Naive thymus-derived CD4-positive, alpha-beta T cell (primary cell): ENCODE measurements around the gene RNF144A. TPM values are rescaled to one million over a fixed set of nuclear protein-coding genes. Genes with fewer than 3 reads are reported as not detected.
"Not testable (repeated sequence)": the region's sequence is repeated elsewhere in the genome, so short reads cannot be mapped to it uniquely, and the experiment has no call there.

Experiments used
- ATAC-seq: fragments of 150-1000 bp; cut with Tn5 transposase; 2 replicates; pipeline ENCODE4 v1.10.0; 2021; ENCODE audit warnings: mild to moderate bottlenecking, moderate library complexity
- CTCF ChIA-PET: fragments of 350-600 bp; sonication (Branson Sonifier 250); formaldehyde crosslinking; loops from one replicate; lab custom pipeline; 2021; ENCODE audit warnings: antibody characterized with exemption; lab: Charles Lee
- POLR2A ChIA-PET: fragments of 350-600 bp; sonication (Branson Sonifier 250); formaldehyde crosslinking; loops from one replicate; lab custom pipeline; 2021; ENCODE audit warnings: antibody characterized with exemption, inconsistent platforms; lab: Charles Lee
- DNase-seq, 9 donors: peaks; one replicate each; pipeline versions ENCODE4 v3.0.0 to v3.0.0-alpha.2; 2020 to 2022; ENCODE audit warnings: mixed read lengths in 1 of 9
- H3K27ac ChIP-seq: one replicate; pipeline ENCODE4 v1.7.0; 2013; ENCODE audit warnings: mild to moderate bottlenecking, low read depth, low read length, moderate library complexity
- H3K27me3 ChIP-seq, 2 donors: one replicate each; pipeline ENCODE4 v1.7.0; 2013; ENCODE audit warnings: low read length in 2 of 2, mild to moderate bottlenecking in 2 of 2, moderate library complexity in 2 of 2; ENCODE audit not compliant: control insufficient read depth in 2 of 2, insufficient read depth in 2 of 2
- H3K36me3 ChIP-seq, 3 experiments: 1 replicate in 2 of 3; 2 replicates in 1 of 3; pipeline ENCODE4 v1.7.0; 2013; ENCODE audit warnings: low read length in 3 of 3, mild to moderate bottlenecking in 3 of 3, moderate library complexity in 1 of 3; ENCODE audit not compliant: insufficient read depth in 3 of 3, control insufficient read depth in 2 of 3
- H3K4me1 ChIP-seq, 2 donors: one replicate each; pipeline ENCODE4 v1.7.0; 2013; ENCODE audit warnings: low read length in 2 of 2, mild to moderate bottlenecking in 2 of 2, moderate library complexity in 1 of 2; ENCODE audit not compliant: control insufficient read depth in 2 of 2, insufficient read depth in 2 of 2
- H3K4me3 ChIP-seq: 2 replicates; pipeline ENCODE4 v1.7.0; 2013; ENCODE audit warnings: mild to moderate bottlenecking, low read length
- H3K9me3 ChIP-seq, 3 experiments: 1 replicate in 2 of 3; 2 replicates in 1 of 3; pipeline ENCODE4 v1.7.0; 2013; ENCODE audit warnings: low read length in 3 of 3; ENCODE audit not compliant: control insufficient read depth in 2 of 3
- H3K27ac Mint-ChIP-seq, 9 donors: one replicate each; pipeline ENCODE4 v1.8.0; 2020 to 2022; ENCODE audit warnings: mixed read lengths in 9 of 9, mild to moderate bottlenecking in 8 of 9, moderate library complexity in 5 of 9, inconsistent platforms in 2 of 9
- H3K27me3 Mint-ChIP-seq, 5 donors: one replicate each; pipeline ENCODE4 v1.8.0; 2021 to 2022; ENCODE audit warnings: mixed read lengths in 5 of 5, mild to moderate bottlenecking in 1 of 5
- H3K36me3 Mint-ChIP-seq, 5 donors: one replicate each; pipeline ENCODE4 v1.8.0; 2020 to 2022; ENCODE audit warnings: mixed read lengths in 5 of 5, mild to moderate bottlenecking in 3 of 5, inconsistent platforms in 1 of 5
- H3K4me1 Mint-ChIP-seq, 7 donors: one replicate each; pipeline ENCODE4 v1.8.0; 2020 to 2022; ENCODE audit warnings: mixed read lengths in 7 of 7, mild to moderate bottlenecking in 3 of 7, inconsistent platforms in 1 of 7
- H3K4me3 Mint-ChIP-seq, 10 donors: one replicate each; pipeline ENCODE4 v1.8.0; 2020 to 2022; ENCODE audit warnings: mild to moderate bottlenecking in 10 of 10, mixed read lengths in 10 of 10, moderate library complexity in 6 of 10, inconsistent platforms in 2 of 10
- H3K9me3 Mint-ChIP-seq, 11 donors: one replicate each; pipeline ENCODE4 v1.8.0; 2020 to 2022; ENCODE audit warnings: mixed read lengths in 11 of 11, mild to moderate bottlenecking in 4 of 11, inconsistent platforms in 1 of 11, moderate library complexity in 1 of 11
- intact Hi-C, 2 donors: fragments of 100-400 bp; cut with micrococcal nuclease; formaldehyde crosslinking; loops; one replicate each; pipeline ENCODE4 v1.15.1; 2023
- polyA plus RNA-seq, 2 donors: library from polyadenylated mRNA; unstranded; fragments of 300-500 nt; fragmentation: Illumina TruSeq; gene quantifications; one replicate each; pipeline ENCODE4 v1.2.3, GENCODE V29; 2021
- total RNA-seq, 6 experiments: library from RNA in 5 of 6; stranded (reverse) in 5 of 6; gene quantifications; 1 replicate in 5 of 6; 2 replicates in 1 of 6; pipeline ENCODE4 v1.2.3 and lab custom pipeline; 2021 to 2026

Gene RNF144A
- total and polyA plus RNA-seq, 7 experiments from 2014 or later: 21.2 to 74.4 (median 56.3) TPM

DNA sequence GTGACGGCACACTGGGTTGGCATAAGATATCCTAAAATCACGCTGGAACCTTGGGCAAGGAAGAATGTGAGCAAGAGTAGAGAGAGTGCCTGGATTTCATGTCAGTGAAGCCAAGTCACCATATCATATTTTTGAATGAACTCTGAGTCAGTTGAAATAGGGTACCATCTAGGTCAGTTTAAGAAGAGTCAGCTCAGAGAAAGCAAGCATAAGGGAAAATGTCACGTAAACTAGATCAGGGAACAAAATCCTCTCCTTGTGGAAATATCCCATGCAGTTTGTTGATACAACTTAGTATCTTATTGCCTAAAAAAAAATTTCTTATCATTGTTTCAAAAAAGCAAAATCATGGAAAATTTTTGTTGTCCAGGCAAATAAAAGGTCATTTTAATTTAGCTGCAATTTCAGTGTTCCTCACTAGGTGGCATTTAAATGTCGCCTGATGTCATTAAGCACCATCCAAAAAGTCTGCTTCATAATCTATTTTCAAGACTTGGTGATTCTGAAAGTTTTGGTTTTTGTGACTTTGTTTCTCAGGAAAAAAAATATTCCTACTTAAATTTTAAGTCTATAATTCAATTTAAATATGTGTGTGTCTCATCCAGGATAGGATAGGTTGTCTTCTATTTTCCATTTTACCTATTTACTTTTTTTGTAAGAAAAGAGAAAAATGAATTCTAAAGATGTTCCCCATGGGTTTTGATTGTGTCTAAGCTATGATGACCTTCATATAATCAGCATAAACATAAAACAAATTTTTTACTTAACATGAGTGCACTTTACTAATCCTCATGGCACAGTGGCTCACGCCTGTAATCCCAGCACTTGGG lies 20.1 kb upstream of the RNF144A start:
- Histone ChIP-seq H3K4me1 (no peaks in the 10 kb centered on the region), H3K27ac (no peak overlapping the region), H3K4me3 (no peak overlapping the region), H3K36me3 (peaks cover 0 to 13% (median 0%) of the 10 kb centered on the region in 3 experiments), H3K9me3 (no peaks in the 10 kb centered on the region), H3K27me3 (no peaks in the 10 kb centered on the region)
- H3K9me3 Mint-ChIP-seq: peaks cover 0 to 20% (median 13%) of the 10 kb centered on the region in 11 donors
- ATAC-seq (peak; percentile 57), DNase-seq (peak in 6 of 9 donors; percentile 32 to 54 (median 50))
- H3K4me3 Mint-ChIP-seq: no peak overlapping the region
- H3K27ac Mint-ChIP-seq: peak overlapping the region in 1 of 9 donors; percentile 48
- H3K4me1 Mint-ChIP-seq: peaks cover 0 to 25% (median 17%) of the 10 kb centered on the region in 7 donors
- H3K36me3 Mint-ChIP-seq: peaks cover 5 to 68% (median 24%) of the 10 kb centered on the region in 5 donors
- CTCF ChIA-PET: interaction anchor here (0.7 to 5.5 kb wide), 26 partner anchors 9 to 150 kb away, joined by 3 to 47 read pairs (median 5); partner anchors contain the start of genes RNF144A and RSAD2
- intact Hi-C loops: loop anchor here (1.0 to 5.0 kb wide), 12 partner anchors 12 to 187 kb away; partner anchors contain the start of gene RNF144A (in 1 of the 2)
- H3K27me3 Mint-ChIP-seq: no peaks in the 10 kb centered on the region
- POLR2A ChIA-PET: interaction anchor here (0.7 to 3.4 kb wide), 12 partner anchors 9 to 396 kb away, joined by 3 to 18 read pairs (median 6); partner anchors contain the start of genes CMPK2 and RNF144A

DNA sequence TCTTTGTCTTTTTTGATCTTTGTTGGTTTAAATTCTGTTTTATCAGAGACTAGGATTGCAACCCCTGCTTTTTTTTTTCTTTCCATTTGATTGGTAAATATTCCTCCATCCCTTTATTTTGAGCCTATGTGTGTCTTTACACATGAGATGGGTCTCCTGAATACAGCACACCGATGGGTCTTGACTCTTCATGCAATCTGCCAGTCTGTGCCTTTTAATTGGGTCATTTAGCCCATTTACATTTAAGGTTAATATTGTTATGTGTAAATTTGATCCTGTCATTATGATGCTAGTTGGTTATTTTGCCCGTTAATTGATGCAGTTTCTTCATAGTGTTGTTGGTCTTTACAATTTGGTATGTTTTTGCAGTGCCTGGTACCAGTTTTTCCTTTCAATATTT lies 14.6 kb upstream of the RNF144A start:
- peaks cover 0 to 29% of the 10 kb centered on the region in 2 donors for H3K4me1 ChIP-seq
- H3K4me3 ChIP-seq, H3K27ac ChIP-seq, DNase-seq, H3K27me3 ChIP-seq, H3K9me3 ChIP-seq, H3K27me3 Mint-ChIP-seq, ATAC-seq, H3K36me3 ChIP-seq, H3K4me3 Mint-ChIP-seq, intact Hi-C loops: not testable (repeated sequence)
- peaks cover 17 to 52% (median 35%) of the 10 kb centered on the region in 7 donors for H3K4me1 Mint-ChIP-seq
- ChIA-PET CTCF (interaction anchor here (0.6 to 0.8 kb wide), 3 partner anchors 16 to 142 kb away, joined by 3 to 6 read pairs (median 3); no protein-coding TSS in a partner anchor), POLR2A (interaction anchor here (0.6 to 1.7 kb wide), 3 partner anchors 8 to 11 kb away, joined by 3 to 6 read pairs (median 3); no protein-coding TSS in a partner anchor)
- peaks cover 12 to 82% (median 29%) of the 10 kb centered on the region in 5 donors for H3K36me3 Mint-ChIP-seq
- H3K9me3 Mint-ChIP-seq: peaks cover 2 to 41% (median 26%) of the 10 kb centered on the region in 11 donors
- H3K27ac Mint-ChIP-seq: peak overlapping the region in 1 of 9 donors; percentile 41

DNA sequence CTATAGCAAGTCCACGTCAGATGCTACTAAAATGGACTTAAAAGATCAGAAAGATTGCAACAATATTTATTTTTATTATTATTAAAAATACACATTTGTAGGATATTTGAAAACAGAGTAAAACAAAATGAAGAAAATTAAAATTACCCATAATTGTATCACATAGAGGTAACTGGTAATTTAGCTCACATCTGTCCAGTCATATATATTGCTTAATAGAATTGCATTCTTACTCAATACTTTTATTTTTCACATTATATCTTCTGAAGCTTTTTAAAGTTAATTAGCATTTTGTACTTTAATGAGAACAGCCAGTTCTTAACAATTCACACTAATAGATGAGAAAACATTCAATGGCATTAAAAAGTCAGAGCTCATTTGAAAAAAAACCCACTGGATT lies 11.5 kb upstream of the RNF144A start:
- ChIA-PET POLR2A (interaction anchor here (0.7 to 7.9 kb wide), 6 partner anchors 8 to 1831 kb away, joined by 3 to 81 read pairs (median 8); partner anchors contain the start of genes RNF144A and RSAD2), CTCF (interaction anchor here (0.8 to 3.9 kb wide), 4 partner anchors 8 to 13 kb away, joined by 4 to 23 read pairs (median 6); partner anchors contain the start of gene RNF144A)
- H3K27me3 Mint-ChIP-seq: peaks cover 0 to 2% (median 0%) of the 10 kb centered on the region in 5 donors
- H3K4me1 ChIP-seq: peaks cover 26 to 57% of the 10 kb centered on the region in 2 donors
- no peaks in the 10 kb centered on the region for H3K36me3 ChIP-seq
- peak overlapping the region in 3 of 10 donors; percentile 52 to 80 (median 56) for H3K4me3 Mint-ChIP-seq
- no peak for DNase-seq
- H3K9me3 Mint-ChIP-seq: peaks cover 2 to 39% (median 23%) of the 10 kb centered on the region in 11 donors
- ATAC-seq: no peak
- no peaks in the 10 kb centered on the region for H3K27me3 ChIP-seq
- H3K4me1 Mint-ChIP-seq: peaks cover 42 to 74% (median 57%) of the 10 kb centered on the region in 7 donors
- H3K27ac ChIP-seq: no peak overlapping the region
- H3K27ac Mint-ChIP-seq: peak overlapping the region in 2 of 9 donors; percentile 15 to 99
- no peaks in the 10 kb centered on the region for H3K9me3 ChIP-seq
- no peak overlapping the region for H3K4me3 ChIP-seq
- intact Hi-C loops: no loop called here
- H3K36me3 Mint-ChIP-seq: peaks cover 12 to 89% (median 27%) of the 10 kb centered on the region in 5 donors

DNA sequence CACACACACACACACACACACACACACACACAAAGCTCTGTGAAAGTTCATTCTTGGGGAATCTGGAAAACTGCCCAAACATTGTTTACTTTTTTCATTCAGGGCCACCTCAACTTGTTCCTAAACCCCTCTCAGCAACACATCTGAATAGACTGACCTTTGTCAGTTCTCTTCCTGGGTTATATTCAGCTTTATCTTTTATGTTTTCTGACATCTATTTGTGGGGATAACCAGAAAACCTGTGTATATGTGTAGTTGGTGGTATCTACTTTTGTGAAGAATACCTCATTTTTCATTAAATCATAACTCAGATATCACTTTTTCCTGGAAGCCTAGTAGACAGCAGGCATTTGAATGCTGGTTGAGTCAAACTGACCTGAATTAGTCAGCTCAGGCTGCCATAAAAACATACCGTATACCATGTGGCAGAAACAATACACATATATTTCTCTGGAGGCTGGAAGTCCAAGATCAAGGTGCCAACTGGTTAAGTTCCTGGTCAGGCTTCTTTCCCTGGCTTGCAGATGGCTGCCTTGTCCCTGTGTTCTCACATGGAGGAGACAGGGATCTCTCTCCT lies 11.0 kb upstream of the RNF144A start:
- DNase-seq (no peak), ATAC-seq (no peak)
- Histone ChIP-seq H3K4me1 (peaks cover 32 to 63% of the 10 kb centered on the region in 2 donors), H3K27me3 (no peaks in the 10 kb centered on the region), H3K27ac (no peak overlapping the region), H3K4me3 (no peak overlapping the region), H3K9me3 (no peaks in the 10 kb centered on the region), H3K36me3 (no peaks in the 10 kb centered on the region)
- Mint-ChIP-seq H3K27ac (peak overlapping the region in 6 of 9 donors; percentile 1 to 99 (median 70)), H3K27me3 (peaks cover 0 to 4% (median 0%) of the 10 kb centered on the region in 5 donors), H3K36me3 (peaks cover 12 to 89% (median 27%) of the 10 kb centered on the region in 5 donors), H3K4me3 (peak overlapping the region in 7 of 10 donors; percentile 5 to 83 (median 14)), H3K4me1 (peaks cover 46 to 80% (median 62%) of the 10 kb centered on the region in 7 donors), H3K9me3 (peaks cover 2 to 33% (median 22%) of the 10 kb centered on the region in 11 donors)
- CTCF ChIA-PET: interaction anchor here (1.0 to 3.9 kb wide), 5 partner anchors 9 to 139 kb away, joined by 3 to 23 read pairs (median 7); partner anchors contain the start of gene RNF144A
- POLR2A ChIA-PET: interaction anchor here (0.6 to 7.9 kb wide), 5 partner anchors 9 to 1830 kb away, joined by 3 to 81 read pairs (median 8); partner anchors contain the start of genes RNF144A and RSAD2
- intact Hi-C loops: no loop called here

DNA sequence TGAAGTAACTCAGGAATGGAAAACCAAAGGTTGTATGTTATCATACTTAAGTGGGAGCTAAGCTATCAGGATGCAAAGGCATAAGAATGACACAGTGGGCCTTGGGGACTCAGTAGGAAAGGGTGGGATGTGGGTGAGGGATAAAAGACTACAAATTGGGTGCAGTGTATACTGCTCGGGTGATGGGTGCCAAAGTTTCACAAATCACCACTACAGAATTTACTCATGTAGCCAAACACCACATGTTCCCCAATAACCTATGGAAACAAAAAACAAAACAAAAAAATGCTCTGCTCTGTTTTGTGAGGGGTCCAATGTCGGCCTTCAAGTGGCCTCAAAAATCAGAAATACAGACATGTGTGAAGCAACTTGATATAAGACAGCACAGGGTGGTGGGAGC lies 8.9 kb upstream of the RNF144A start:
- ChIA-PET POLR2A (interaction anchor here (0.8 to 7.9 kb wide), 6 partner anchors 11 to 1774 kb away, joined by 3 to 81 read pairs (median 4); partner anchors contain the start of genes ID2, RNF144A and RSAD2), CTCF (interaction anchor here (1.0 to 3.9 kb wide), 3 partner anchors 8 to 38 kb away, joined by 3 to 23 read pairs (median 4); partner anchors contain the start of gene RNF144A)
- ATAC-seq: no peak
- Histone ChIP-seq H3K36me3 (no peaks in the 10 kb centered on the region), H3K27me3 (no peaks in the 10 kb centered on the region), H3K4me1 (peaks cover 52 to 84% of the 10 kb centered on the region in 2 donors), H3K9me3 (no peaks in the 10 kb centered on the region), H3K4me3 (no peak overlapping the region), H3K27ac (peak overlapping the region; percentile 85)
- H3K36me3 Mint-ChIP-seq: peaks cover 3 to 83% (median 7%) of the 10 kb centered on the region in 5 donors
- intact Hi-C loops: loop anchor here (2.0 kb wide), 2 partner anchors 41 to 43 kb away; partner anchors contain the start of gene CMPK2 (in 1 of the 2)
- peaks cover 0 to 12% (median 0%) of the 10 kb centered on the region in 5 donors for H3K27me3 Mint-ChIP-seq
- H3K9me3 Mint-ChIP-seq: peaks cover 0 to 14% (median 3%) of the 10 kb centered on the region in 11 donors
- peak overlapping the region; percentile 9 to 83 (median 74) for H3K4me3 Mint-ChIP-seq
- DNase-seq: no peak
- peaks cover 55 to 89% (median 83%) of the 10 kb centered on the region in 7 donors for H3K4me1 Mint-ChIP-seq
- H3K27ac Mint-ChIP-seq: peak overlapping the region; percentile 85 to 99 (median 92)
